Liver (tissue), 3 donors: Measurements from ENCODE around the gene MADD.

Experiments used
- GABPA ChIP-seq, 2 donors: IDR thresholded peaks in 1 of 2; conservative IDR thresholded peaks in 1 of 2; 2 replicates each; pipeline ENCODE4 v1.6.1; 2016; ENCODE audit warnings: antibody characterized with exemption in 2 of 2, mild to moderate bottlenecking in 1 of 2, moderate library complexity in 1 of 2
- SP1 ChIP-seq: IDR thresholded peaks from 2 replicates; pipeline ENCODE4 v1.6.1; 2018; ENCODE audit warnings: antibody characterized with exemption, mild to moderate bottlenecking
- YY1 ChIP-seq: IDR thresholded peaks from 2 replicates; pipeline ENCODE4 v1.6.1; 2016; ENCODE audit warnings: antibody characterized with exemption, mild to moderate bottlenecking
- TF ChIP-seq, protein P1 (sequence below): fragments of 150-350 bp; IDR thresholded peaks from 2 replicates; pipeline ENCODE4 v1.5.1; 2017; ENCODE audit warnings: improper control_type of control experiment, low read depth, low read length; ENCODE audit not compliant: missing input control
- TF ChIP-seq, protein P2 (sequence below): IDR thresholded peaks from 2 replicates; pipeline ENCODE4 v1.6.1; 2016; ENCODE audit warnings: antibody characterized with exemption
- TF ChIP-seq, protein P3 (sequence below): IDR thresholded peaks from 2 replicates; pipeline ENCODE4 v1.6.1; 2016; ENCODE audit warnings: antibody characterized with exemption
- TF ChIP-seq, protein P4 (sequence below): IDR thresholded peaks from 2 replicates; pipeline ENCODE4 v1.6.1; 2016; ENCODE audit warnings: antibody characterized with exemption, mild to moderate bottlenecking
- donor health status: healthy.
- donor health status: healthy.

DNA sequence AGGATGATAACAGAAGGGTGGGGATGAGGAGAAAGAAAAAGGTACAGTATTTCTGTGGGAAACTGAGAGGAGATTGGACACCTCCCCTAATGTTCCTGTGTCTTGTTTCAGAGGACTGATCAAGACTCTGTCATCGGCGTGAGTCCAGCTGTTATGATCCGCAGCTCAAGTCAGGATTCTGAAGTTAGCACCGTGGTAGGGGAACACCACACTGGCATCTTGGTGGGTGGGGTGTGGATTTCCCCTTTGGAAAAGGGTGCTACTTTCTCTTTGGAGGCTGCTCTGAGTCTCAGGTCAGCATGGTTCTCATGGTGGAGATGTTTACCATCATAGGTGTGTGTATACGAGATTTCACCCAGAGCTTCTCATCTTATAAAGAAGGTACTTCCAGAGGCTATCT lies 25.5 kb downstream of the MADD start:
- TF ChIP-seq, protein P1, sequence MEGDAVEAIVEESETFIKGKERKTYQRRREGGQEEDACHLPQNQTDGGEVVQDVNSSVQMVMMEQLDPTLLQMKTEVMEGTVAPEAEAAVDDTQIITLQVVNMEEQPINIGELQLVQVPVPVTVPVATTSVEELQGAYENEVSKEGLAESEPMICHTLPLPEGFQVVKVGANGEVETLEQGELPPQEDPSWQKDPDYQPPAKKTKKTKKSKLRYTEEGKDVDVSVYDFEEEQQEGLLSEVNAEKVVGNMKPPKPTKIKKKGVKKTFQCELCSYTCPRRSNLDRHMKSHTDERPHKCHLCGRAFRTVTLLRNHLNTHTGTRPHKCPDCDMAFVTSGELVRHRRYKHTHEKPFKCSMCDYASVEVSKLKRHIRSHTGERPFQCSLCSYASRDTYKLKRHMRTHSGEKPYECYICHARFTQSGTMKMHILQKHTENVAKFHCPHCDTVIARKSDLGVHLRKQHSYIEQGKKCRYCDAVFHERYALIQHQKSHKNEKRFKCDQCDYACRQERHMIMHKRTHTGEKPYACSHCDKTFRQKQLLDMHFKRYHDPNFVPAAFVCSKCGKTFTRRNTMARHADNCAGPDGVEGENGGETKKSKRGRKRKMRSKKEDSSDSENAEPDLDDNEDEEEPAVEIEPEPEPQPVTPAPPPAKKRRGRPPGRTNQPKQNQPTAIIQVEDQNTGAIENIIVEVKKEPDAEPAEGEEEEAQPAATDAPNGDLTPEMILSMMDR = no peak
- no peak for TF ChIP-seq GABPA (IDR thresholded peaks at IDR 0.05 in 1 of 2, conservative IDR thresholded peaks at IDR 0.05 in 1 of 2)
- TF ChIP-seq, protein P2, sequence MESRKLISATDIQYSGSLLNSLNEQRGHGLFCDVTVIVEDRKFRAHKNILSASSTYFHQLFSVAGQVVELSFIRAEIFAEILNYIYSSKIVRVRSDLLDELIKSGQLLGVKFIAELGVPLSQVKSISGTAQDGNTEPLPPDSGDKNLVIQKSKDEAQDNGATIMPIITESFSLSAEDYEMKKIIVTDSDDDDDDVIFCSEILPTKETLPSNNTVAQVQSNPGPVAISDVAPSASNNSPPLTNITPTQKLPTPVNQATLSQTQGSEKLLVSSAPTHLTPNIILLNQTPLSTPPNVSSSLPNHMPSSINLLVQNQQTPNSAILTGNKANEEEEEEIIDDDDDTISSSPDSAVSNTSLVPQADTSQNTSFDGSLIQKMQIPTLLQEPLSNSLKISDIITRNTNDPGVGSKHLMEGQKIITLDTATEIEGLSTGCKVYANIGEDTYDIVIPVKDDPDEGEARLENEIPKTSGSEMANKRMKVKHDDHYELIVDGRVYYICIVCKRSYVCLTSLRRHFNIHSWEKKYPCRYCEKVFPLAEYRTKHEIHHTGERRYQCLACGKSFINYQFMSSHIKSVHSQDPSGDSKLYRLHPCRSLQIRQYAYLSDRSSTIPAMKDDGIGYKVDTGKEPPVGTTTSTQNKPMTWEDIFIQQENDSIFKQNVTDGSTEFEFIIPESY = no peak
- TF ChIP-seq, protein P3, sequence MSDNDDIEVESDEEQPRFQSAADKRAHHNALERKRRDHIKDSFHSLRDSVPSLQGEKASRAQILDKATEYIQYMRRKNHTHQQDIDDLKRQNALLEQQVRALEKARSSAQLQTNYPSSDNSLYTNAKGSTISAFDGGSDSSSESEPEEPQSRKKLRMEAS = no peak
- no peak for TF ChIP-seq SP1
- TF ChIP-seq, protein P4, sequence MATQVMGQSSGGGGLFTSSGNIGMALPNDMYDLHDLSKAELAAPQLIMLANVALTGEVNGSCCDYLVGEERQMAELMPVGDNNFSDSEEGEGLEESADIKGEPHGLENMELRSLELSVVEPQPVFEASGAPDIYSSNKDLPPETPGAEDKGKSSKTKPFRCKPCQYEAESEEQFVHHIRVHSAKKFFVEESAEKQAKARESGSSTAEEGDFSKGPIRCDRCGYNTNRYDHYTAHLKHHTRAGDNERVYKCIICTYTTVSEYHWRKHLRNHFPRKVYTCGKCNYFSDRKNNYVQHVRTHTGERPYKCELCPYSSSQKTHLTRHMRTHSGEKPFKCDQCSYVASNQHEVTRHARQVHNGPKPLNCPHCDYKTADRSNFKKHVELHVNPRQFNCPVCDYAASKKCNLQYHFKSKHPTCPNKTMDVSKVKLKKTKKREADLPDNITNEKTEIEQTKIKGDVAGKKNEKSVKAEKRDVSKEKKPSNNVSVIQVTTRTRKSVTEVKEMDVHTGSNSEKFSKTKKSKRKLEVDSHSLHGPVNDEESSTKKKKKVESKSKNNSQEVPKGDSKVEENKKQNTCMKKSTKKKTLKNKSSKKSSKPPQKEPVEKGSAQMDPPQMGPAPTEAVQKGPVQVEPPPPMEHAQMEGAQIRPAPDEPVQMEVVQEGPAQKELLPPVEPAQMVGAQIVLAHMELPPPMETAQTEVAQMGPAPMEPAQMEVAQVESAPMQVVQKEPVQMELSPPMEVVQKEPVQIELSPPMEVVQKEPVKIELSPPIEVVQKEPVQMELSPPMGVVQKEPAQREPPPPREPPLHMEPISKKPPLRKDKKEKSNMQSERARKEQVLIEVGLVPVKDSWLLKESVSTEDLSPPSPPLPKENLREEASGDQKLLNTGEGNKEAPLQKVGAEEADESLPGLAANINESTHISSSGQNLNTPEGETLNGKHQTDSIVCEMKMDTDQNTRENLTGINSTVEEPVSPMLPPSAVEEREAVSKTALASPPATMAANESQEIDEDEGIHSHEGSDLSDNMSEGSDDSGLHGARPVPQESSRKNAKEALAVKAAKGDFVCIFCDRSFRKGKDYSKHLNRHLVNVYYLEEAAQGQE = no peak
- no peak for TF ChIP-seq YY1
